GM18873 (cell line): Measurements from ENCODE around the gene GRID1.

ENCODE experiments used
- ATAC-seq: cut with Tn5 transposase; IDR thresholded peaks from one replicate; pipeline ENCODE4 v1.9.1; 2021; ENCODE audit warnings: mild to moderate bottlenecking, moderate library complexity, moderate number of reproducible peaks; ENCODE audit not compliant: unreplicated experiment, low FRiP score

Gene GRID1

DNA sequence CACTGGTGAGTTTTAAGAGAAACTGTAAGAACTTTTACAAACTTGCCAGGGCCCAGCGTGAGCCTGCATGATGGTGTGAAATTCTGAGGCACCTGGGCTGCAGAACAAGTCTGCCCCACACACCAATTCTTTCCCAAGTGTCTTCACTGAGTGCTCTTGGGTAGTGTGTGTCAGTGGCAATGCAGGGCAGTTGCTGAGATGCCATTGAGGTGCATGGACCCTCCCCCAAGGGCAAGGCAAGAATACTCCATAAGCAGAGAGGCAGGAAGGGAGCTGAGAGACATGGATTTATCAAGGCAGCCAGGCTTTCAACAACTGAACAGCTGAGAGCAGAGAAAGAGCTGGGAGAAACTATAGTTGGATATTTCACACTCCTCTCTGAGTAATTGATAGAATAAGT is 801.2 kb downstream of the GRID1 start:
- no peak for ATAC-seq

DNA sequence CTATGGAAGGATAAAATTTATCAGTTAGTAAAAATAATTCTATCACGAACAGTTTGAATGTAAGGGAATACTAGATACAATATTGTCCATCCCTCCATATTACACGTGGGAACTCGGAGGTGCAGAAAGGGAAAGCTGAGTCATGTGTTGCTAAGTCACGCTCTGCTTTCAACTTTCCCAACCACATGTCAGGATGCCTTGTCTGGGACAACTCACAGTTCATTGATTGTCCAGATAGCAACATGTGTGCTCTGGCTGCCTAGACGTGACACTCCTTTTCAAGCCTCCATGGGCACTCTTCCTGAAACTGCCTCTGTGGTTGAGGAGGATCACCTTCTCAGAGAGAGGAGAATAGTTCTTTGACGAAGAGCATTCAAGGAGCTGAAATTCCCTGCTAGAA is 808.1 kb downstream of the GRID1 start:
- ATAC-seq = no peak

DNA sequence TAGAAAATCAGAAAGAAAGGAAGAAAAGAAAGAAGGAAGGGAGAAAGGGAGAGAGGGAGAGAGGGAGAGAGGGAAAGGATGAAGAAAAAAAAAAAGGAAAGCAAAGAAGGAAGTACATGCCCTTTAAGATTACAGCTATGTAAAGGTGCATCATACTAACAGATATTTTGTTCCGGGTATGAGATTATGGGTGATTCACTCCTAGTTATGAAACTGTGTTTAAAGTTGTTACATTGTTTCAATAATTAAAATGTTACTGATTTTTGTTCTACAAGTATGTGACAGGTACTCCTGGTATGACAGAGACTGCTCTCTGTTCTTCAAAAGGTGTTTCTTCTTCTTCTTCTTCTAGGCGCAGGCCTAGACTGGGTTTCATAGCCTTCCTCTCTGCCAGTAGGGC is 808.9 kb downstream of the GRID1 start:
- no peak for ATAC-seq

DNA sequence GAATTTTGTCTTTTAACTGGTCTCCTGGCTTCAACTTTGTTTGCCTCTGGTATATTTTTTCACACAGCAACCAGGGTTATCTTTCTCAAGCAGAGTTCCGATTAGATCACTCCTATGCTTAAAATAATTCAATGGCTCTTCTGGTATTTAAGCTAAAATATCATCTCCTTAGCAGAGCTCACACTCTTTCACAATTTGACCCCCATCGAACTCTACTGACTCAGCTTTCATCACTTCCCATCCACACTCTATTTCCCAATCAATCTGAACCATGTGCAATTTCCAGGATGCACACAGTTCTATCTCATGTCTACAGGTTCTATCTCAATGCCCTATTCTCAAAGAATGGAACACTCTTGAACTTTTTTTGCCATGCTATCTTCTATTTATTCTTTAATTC is 809.5 kb downstream of the GRID1 start:
- no peak for ATAC-seq
